Activated naive CD4-positive, alpha-beta T cell treated with Interleukin-2 at 50 U/mL for 16 hours (primary cell): ENCODE results near the gene EHD1.
A peak's percentile ranks its signal among the peaks of the same experiment; 100 is the strongest.

Source experiments
- DNase-seq: peaks from one replicate; pipeline ENCODE4 v3.0.0-alpha.2; 2020

The EHD1 gene

GRCh38 chr11:64909653-64910343 lies 31.4 kb upstream of the EHD1 start:
- DNase-seq = no peak

GRCh38 chr11:64908766-64909165 lies 30.3 kb upstream of the EHD1 start:
- DNase-seq = no peak

- DNase-seq = no peak
Measured at GRCh38 chr11:64906314-64906635, 27.9 kb upstream of the EHD1 start.

- DNase-seq = no peak
Measured at GRCh38 chr11:64905516-64906313, 27.3 kb upstream of the EHD1 start.

- DNase-seq = no peak
Measured at GRCh38 chr11:64903291-64903833, 24.9 kb upstream of the EHD1 start.

- DNase-seq = no peak
Measured at GRCh38 chr11:64902102-64902900, 23.9 kb upstream of the EHD1 start.

GRCh38 chr11:64900774-64901173 lies 22.4 kb upstream of the EHD1 start:
- DNase-seq = no peak

- peak; percentile 77 for DNase-seq
Measured at GRCh38 chr11:64900263-64900678, 21.9 kb upstream of the EHD1 start.

- no peak for DNase-seq
Measured at GRCh38 chr11:64898541-64898940, 20.1 kb upstream of the EHD1 start.

GRCh38 chr11:64898076-64898445 lies 19.6 kb upstream of the EHD1 start:
- no peak for DNase-seq

GRCh38 chr11:64897381-64898075 lies 19.1 kb upstream of the EHD1 start:
- DNase-seq = no peak

- DNase-seq = no peak
Measured at GRCh38 chr11:64896448-64897022, 18.1 kb upstream of the EHD1 start.

- no peak for DNase-seq
Measured at GRCh38 chr11:64894812-64895452, 16.5 kb upstream of the EHD1 start.

GRCh38 chr11:64894070-64894811 lies 15.8 kb upstream of the EHD1 start:
- peak; percentile 92 for DNase-seq

- DNase-seq = no peak
Measured at GRCh38 chr11:64893194-64894069, 15.0 kb upstream of the EHD1 start.

GRCh38 chr11:64892838-64893193 lies 14.4 kb upstream of the EHD1 start:
- no peak for DNase-seq

- no peak for DNase-seq
Measured at GRCh38 chr11:64892411-64892831, 14.0 kb upstream of the EHD1 start.

- DNase-seq = no peak
Measured at GRCh38 chr11:64891880-64892279, 13.5 kb upstream of the EHD1 start.

- DNase-seq = no peak
Measured at GRCh38 chr11:64891215-64891848, 12.9 kb upstream of the EHD1 start.

GRCh38 chr11:64890522-64890939 lies 12.1 kb upstream of the EHD1 start:
- no peak for DNase-seq
